Measurements from ENCODE around the gene GOLM1.

Gene GOLM1

GRCh38 chr9:85978496-85978895 is 120.9 kb downstream of the GOLM1 start:
- DNase-seq (ENCODE audit: low spot score) = no peak
